Measurements from ENCODE around the gene RNF151.
"Not testable (repeated sequence)": the region's sequence is repeated elsewhere in the genome, so short reads cannot be mapped to it uniquely, and the experiment has no call there.

Gene RNF151

GRCh38 chr16:2008631-2009163 lies 42.0 kb downstream of the RNF151 start:
- DNase-seq (ENCODE audit: low read depth) = peak; percentile 45

GRCh38 chr16:2009164-2009711 lies 42.6 kb downstream of the RNF151 start:
- DNase-seq (ENCODE audit: low read depth) = no peak

DNA sequence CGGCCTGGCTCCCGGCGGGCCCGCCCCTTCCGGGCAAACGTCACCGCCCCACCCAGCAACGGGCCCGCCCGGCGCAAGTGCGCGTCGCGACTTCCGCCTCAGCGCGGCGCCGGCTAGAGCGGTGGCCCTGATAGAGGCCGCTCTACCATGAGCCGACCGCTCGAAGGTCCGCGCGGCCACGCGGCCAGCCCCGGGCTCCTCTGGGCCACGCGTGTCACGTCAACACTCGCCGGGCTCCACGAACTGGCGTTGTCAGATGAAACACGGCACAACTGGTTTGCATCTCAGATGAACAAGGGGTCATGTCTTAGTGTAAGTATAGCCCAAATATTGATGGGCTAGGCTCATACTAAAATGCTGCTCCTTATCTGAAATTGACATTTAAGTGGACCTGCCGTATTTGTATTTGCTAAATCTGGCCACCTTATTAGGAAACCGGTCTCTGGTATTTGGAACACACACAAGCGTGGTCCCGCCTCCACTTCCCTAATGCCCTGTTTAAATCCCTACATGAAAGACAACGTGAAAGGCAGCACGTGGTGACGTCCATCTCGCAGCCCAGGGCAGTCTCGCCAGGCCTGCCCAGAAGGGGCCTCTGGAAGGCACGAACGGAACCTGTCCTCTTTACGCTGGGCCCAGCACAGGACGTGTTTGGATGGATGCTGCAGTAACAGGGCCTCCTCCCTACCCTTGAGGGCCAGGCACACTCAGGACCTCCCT lies 43.3 kb downstream of the RNF151 start, which contains the start of gene ZNF598:
Gene ZNF598, minus strand, starts transcription at position 31 of the 720 bp plus-strand sequence.
- DNase-seq (ENCODE audit: low read depth) = peak; percentile 86

DNA sequence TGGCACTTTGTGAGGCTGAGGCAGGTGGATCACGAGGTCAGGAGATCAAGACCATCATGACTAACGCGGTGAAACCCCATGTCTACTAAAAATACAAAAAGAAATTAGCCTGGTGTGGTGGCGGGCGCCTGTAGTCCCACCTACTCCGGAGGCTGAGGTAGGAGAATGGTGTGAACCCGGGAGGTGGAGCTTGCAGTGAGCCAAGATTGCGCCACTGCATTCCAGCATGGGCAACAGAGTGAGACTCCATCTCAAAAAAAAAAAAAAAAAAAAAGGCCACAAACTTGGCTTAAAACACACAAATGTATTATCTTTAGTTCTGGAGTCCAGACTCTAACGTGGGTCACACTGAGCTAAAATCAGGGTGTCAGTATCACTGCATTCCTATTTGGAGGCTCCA lies 45.1 kb downstream of the RNF151 start:
- DNase-seq (ENCODE audit: low read depth) = not testable (repeated sequence)

DNA sequence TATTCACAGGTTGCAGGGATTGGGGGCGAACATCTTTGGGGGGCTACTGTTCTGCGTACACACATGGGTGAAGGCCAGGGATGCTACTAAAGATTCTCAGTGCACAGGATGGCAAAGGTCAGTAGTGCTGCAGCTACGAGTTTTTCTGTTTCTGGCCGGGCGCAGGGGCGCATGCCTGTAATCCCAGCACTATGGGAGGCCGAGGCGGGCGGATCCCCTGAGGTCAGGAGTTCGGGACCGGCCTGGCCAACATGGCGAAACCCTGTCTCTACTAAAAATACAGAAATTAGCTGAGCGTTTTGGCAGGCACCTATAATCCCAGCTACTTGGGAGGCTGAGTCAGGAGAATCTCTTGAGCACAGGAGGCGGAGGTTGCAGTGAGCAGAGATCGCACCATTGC lies 46.9 kb downstream of the RNF151 start:
- no peak for DNase-seq (ENCODE audit: low read depth)

DNA sequence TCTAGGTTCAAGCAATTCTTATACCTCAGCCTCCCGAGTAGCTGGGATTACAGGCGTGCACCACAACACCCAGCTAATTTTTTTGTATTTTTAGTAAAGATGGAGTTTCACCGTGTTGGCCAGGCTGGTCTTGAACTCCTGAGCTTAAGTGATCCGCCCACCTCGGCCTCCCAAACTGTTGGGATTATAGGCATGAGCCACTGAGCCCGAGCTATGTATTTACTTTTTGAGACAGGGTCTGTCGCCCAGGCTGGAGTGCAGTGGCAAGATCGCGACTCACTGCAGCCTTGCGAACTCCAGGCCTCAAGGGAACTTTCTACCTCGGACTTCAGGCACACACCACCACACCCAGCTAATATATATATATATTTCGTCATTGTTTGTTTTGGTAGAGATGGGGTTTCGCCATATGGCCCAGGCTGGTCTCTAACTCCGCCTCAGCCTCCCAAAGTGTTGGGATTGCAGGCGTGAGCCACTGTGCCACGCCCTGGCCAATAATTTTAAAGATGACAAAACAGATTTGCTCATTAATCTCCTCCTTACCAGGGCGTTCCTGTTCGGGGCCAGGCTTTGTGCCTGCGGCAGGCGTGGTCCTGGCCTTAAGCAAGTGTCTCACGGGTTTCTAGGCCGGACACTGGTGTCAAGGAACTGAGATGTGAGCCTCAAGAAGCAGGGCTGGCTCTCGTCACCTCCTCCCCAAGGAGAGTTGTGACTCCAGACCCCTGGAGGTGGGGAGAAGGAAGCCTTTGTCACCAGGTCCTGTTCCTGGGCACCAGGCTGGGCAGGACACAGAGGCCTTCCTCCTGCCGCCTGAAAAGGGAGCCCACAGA lies 48.7 kb downstream of the RNF151 start:
- peak; percentile 28 for DNase-seq (ENCODE audit: low read depth)

DNA sequence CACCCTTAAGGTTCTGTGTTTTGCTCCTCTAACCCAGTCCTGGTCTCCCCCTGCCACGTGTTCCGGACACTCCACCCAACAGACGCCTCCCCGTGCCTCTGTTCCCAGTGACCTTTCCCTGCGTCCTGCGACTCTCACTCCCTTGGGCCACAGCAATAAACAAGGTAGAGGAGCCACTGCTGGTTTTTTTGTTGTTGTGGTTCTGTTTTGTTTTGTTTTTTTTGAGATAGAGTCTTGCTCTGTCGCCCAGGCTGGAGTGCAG lies 49.2 kb downstream of the RNF151 start:
- DNase-seq (ENCODE audit: low read depth) = no peak

DNA sequence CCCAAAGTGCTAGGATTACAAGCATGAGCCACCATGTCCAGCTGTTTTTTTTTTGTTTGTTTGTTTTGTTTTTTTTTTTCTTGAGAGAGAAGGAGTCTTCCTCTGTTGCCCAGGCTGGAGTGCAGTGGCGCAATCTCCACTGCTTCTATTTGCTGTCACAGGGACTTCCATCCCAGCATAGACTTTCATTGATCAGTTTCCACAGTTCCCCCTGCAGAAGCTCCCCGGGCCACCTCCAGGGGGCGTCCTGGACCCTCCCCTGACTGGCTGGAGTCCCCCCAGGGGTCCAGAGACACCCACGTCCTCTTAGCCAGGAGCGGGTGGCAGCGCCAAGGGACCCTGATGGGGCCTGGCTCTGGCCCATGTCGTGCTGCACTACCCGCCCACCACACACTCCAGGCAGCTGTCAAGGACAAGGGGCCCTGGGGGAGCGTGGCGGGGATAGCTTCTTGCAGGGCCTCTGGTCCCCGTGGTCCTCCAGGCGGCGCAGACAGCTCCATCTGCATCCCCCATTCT lies 49.8 kb downstream of the RNF151 start:
- DNase-seq (ENCODE audit: low read depth) = no peak
